Vagina (tissue), 2 donors: ENCODE measurements around the gene KRTAP12-3.

Source experiments
- CTCF ChIP-seq, 3 experiments: fragments of 450-650 bp in 2 of 3; fragments of 200-600 bp in 1 of 3; sonication (generic) in 1 of 3; IDR thresholded peaks; one replicate each; pipeline ENCODE4 v1.5.1; 2017 to 2019; ENCODE audit warnings: antibody characterized with exemption in 3 of 3, mild to moderate bottlenecking in 2 of 3, moderate library complexity in 2 of 3
- POLR2AphosphoS5 ChIP-seq, 2 donors: sonication (generic); formaldehyde crosslinking; IDR thresholded peaks; one replicate each; pipeline ENCODE4 v1.9.0; 2017; ENCODE audit warnings: antibody characterized with exemption in 2 of 2, mild to moderate bottlenecking in 2 of 2, low read depth in 1 of 2; ENCODE audit not compliant: insufficient read depth in 1 of 2

DNA sequence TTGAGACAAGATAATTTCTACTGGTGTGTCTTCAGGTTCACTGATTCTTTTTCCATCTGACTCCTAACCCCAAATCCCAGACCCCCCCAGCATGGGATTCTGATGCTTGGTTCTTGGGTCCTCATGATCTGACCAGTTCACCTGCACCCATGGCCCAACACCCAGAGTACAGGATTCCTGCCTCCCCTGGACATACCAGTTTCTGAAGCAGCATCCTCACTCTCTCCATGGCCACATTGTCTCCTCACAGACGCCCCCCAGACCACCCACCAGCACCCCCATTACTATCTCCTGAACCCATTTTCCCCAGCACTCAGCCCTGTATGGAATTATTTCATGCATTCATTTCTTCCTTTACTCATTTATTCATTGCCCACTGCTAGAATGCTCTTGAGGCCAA lies 864 bp upstream of the KRTAP12-3 start:
- TF ChIP-seq CTCF (IDR thresholded peaks at IDR 0.05) = no peak
- no peak for TF ChIP-seq POLR2AphosphoS5 (IDR thresholded peaks at IDR 0.05; ENCODE audit: insufficient read depth in 1 of 2, low read depth in 1 of 2)
